HG02943 (cell line): ENCODE data around the gene TSHZ1.

Experiments used
- ATAC-seq: cut with Tn5 transposase; IDR thresholded peaks from one replicate; pipeline ENCODE4 v1.9.1; 2021; ENCODE audit warnings: mild to moderate bottlenecking, low read depth, moderate library complexity; ENCODE audit not compliant: unreplicated experiment

TSHZ1 gene

DNA sequence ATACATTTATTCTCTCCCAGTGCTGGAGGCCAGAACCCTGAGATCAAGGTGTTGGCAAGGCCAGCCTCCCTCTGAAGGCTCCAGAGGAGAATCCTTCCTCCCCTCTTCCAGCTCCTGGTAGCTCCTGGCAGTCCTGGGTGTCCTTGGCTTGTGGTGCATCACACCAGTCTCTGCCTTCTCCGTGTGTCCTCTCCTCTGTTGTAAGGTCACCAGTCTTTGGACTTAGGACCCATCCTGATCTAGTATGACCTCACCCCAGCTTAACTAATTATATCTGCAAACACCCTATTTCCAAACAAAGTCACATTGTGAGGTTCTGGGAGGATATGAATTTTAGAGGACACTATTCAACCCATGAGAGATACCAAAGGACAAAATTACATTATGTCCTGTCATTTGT lies 31.1 kb downstream of the TSHZ1 start:
- no peak for ATAC-seq

DNA sequence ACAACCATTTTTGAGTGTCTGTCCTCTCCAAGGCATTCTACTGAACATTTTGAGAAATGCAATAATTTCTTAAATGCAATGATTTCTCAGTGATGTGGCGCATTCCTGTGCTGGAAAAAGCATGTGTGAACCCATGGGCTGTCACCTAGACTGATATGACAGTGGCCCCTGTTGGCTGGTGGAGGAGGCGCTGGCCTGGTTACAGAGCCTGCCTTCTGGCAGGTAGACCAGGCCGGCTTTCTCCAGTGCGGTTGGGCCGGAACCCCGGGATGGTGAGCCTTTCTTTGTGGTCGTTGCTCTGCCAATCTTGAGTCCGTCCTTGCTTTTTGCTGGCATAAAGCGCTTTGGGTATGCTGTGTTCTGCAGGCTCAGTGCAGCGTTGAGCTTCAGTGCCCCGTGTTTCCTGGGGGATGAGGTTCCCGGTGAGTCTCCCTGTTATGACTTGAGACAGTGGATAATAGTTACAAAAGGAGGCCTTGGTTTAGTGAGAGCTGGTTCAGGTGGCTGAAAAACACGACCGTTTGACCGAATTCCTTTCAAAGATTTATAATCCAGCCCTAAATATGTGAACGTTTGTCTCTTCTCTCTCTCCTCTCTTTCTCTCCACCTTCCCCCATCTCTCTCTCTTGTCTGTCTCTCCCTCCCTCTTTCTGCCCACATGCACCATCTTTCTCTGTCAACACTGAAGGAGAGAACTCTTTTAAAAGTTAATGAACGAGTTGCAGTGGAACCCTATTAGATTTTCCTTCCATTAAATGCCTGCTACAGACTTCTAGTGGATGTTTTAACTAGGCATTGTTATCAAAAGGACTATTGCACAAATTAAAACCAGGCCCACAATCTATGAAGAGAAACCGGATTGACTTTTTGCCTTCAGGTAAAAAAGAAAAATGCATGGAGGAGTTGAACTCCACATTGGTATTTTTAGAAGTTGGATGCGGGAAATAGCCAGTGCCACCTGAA lies 34.0 kb downstream of the TSHZ1 start:
- no peak for ATAC-seq

DNA sequence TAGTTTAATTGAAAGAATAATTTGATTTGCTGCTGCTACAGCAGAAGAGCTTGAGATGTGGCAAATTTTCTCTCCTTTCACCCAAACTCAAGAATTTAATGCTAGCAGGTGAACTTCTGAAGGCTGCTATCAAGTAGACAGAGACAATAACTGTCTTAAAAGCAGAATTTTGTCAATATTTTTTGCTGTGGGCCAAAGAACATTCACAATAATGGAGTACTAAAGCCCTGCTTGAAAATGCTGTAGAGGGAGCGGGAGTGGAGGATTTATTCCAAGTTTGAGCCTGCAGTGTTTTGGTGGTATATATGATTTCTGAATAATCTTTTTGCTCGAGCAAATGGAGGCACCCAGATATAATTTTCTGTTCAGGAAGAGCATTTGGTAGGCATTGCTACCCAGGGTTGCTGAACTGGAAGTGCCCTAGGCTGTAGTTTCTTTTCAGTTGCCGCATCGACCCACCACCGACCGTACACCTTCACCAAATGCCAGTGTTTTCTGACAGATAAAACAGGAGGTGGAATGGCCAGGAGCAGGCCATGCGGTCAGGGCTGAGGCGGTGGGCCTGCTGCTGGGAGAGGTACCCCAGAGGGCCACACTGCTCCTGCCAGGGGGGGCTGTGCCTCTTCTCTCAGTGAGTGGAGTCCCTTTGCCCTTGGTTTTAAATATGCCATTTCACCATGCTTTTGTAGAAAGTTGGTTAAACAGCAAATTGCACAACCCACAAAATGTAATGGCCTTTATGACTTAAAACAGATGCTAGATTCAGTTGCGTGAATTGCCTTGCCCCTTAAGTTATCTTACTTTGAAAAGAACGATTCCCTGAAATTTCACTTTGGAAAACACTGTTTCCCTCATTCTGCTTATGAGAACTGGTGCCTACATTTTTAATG lies 36.4 kb downstream of the TSHZ1 start:
- no peak for ATAC-seq

DNA sequence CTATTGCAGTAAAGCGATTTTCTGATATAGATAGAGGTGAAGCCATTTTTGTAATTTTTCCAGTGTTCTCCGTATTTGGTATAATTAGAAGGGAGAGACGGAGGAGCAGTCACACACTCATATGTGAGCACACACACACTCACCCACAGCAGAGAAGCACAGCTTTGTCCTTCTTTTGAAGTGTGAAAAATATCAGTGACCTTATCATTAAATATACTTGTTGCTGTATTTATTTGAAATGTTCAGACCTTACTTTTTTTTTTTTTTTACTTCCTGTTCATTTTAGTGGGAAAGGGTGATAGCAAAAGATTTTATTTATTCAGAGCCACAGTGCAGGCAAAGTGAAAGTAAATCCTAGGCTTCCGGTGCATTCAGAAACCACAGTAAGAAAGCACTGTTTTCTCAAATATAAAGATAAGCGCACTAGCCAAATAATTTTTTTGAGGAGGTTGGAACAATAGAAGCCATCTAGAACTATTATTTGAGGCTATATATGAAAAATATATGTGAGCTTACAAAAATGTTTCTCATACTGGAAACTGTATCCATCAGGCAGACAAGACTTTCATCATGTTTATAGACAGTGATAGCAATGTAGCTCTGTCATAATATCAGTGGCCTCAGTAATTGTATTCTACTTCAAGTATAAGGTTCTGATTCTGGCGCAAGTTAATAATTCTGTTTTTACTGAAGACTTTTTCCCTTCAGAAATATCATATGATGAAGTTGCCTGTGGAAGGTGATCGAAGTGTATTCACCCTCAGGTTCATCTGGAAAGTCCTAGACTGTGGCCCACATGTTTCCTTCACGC lies 37.2 kb downstream of the TSHZ1 start:
- ATAC-seq, result no peak

DNA sequence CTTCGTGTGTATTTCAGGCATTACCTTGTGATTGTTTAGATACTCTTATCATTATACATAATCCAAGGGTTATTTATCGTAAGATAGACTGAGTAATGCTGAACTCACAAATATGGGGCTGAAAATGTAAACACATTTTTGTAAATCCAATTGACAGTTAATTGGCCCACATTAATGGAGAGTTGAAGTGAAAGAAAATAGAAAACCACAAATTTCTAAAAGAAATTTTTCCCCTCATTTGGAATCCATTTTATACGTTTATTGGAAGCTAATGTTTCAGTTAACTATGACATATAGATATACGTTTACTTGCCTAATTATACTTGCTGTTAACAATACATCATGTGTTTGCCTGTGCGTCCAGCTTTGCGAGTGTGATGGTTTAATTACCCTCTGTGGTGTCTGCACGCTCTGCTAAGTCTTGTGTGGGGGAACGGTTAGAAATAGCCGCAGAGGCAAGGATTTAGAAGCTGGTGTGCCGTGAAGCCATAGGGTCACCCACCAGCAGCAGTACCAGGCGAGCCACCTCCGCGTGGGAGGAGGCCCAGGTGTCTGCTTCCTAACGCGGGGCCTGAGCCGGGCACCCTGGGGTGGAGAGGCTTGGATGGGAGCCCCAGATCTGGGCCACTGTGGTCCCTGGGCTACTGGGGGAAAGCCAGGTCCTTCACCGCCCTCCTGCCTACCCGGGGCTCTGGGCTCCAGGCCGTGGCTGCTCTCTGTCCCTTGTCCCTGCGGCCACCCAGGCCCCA lies 38.0 kb downstream of the TSHZ1 start:
- ATAC-seq, result no peak

DNA sequence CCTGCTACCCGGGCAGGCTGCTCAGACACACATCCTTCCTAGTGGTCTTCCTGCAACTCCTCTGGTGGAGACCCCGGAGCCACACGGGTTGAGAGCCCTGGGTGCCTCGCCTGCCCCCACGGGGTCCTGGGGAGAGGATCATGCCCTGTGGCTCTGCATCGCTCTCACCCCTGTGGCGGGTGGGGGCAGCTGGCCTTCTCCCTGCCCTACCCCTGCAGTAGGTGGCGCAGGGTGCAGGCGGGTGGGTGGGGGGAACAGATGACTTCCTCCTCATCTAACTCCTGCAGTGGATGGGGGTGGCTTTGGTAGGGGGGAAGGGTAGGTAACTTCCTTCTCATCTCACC lies 38.5 kb downstream of the TSHZ1 start:
- no peak for ATAC-seq

DNA sequence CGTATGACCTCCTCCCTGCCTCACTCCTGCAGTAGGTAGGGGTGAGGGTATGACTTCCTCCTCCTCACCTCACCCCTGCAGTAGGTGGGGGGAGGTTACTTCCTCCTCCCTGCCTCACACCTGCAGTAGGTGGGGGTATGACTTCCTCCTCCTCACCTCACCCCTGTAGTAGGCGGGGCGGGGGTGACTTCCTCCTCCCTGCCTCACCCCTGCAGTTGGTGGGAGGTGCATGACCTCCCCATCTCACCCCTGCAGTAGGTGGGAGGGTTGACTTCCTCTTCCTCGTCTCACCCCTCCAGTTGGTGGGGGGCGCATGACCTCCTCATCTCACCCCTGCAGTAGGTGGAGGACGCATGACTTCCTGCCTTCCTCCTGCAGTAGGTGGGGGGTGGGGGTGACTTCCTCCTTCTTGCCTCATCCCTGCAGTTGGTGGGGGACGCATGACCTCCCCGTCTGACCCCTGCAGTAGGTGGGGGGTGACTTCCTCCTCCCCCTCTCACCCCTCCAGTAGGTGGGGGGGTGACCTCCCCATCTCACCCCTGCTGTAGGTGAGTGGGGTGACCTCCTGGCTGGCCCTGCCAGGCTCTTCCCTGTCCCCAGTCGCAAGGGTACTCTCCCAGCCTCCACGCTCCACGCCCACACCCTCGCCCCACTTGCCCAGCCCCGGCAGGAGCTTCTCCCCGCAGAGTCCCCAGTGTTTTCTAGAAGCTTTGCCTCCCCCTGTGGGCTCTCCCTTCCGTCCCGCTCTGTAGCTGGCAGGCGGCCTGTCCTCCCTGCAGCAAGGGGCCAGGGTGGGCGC lies 39.3 kb downstream of the TSHZ1 start:
- ATAC-seq, result no peak

DNA sequence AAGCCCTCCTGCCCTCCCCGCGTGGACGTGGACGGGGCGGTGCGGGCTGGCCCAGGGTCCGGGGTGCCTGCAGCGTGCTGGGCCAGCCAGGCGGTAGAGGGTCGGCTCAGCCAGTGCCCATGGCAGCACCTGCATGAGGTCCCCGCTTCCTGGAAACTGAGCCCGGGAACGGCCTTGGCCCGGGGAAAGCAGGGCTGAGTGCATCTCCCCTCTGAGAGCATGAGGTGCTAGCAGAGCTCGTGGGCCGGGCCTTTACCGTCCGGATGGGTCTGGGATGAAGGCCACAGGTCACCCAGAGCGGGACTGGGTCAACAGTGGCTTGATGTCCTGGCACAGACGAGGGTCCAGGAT lies 39.8 kb downstream of the TSHZ1 start:
- no peak for ATAC-seq

DNA sequence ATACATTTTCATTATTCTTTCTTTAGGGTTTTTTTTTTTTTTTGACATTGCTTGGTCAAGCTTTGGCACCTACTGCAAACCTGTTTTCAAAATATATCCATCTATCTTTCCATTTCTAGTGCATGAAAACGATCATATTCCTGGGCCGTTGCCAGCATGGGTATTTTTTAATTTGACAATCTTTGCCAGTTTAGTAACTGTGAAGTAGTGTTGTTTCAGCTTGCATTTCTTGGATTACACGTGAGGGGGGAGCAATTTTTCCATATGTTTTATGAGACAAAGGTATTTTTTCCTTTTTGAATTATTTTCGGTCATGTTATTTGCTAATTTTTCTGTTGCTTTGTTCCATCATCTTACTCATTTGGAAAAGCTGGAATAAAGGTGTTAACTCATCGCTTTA lies 40.9 kb downstream of the TSHZ1 start:
- ATAC-seq, result no peak

DNA sequence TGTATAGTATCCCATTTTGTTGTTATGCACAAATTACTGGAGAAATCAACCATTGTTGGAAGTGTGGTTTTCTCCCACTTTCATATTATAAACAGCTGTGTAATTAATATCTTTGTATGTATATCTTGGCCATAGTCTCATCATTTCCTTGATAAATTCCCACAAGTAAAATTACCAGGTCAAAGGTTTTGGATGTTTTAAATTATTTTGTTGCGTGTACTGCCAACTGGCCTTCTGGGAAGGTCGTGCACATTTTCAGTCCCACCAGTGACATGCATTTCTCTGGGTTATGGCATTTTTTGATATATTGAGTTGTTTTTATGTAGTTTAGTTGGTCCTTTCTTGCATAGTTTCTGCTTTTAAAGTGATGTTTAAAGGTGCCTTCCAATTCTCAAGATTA lies 41.5 kb downstream of the TSHZ1 start:
- no peak for ATAC-seq

DNA sequence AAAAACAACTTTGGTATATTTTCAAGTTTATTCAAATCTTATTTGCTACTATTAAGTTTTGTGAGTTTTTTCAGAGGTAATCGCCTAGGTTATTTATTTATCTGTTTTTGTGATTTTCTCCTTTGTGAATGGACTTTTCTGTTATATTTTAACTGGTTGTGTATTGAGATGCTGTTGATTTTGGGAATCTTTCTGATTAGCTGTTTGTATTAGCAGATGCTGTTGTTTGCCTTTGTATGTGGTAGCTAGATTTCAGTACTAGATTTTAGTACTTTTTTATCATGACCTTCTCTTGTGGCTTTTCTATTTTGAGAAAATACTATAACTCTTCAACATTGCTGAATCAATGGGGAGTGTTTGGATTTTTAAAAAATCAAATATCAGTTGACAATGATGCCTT lies 42.4 kb downstream of the TSHZ1 start:
- no peak for ATAC-seq

DNA sequence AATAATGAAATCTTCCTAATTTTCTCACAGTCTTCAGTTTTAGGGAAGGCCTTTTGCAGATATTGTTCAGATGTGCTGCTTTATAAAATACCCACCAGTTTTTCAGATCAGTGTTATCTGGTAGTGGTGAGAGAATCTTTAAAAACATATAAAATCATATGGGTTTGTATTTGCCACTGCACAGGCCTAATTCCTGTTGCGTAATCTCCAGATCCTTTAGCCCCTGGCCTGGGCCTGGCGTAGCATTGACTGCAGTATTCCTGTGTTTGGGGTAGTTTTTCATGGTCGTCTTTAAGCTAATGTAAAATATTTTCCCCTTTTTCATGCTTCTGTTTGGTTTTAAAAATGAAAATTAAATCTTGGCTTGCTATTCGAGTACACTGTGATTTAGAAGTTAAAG lies 43.2 kb downstream of the TSHZ1 start:
- ATAC-seq, result no peak

DNA sequence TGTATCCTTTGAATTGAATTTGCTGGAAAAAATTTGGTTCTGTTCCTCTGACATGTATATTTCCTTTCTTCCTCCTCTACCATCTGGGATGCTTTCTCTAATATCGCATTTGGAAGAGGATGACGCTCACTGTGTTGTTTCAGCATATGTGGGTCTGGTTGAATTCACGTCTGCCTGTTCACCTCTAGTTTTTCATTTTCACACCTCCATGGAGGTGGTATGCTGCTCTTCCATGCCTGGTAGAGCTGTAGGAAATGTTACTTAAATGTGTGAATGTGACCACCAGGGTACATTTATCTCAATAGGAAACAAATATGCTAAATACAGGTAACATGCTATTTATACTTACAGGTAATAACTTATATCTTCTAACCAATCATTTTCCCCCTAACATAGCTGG lies 44.5 kb downstream of the TSHZ1 start:
- ATAC-seq, result no peak

DNA sequence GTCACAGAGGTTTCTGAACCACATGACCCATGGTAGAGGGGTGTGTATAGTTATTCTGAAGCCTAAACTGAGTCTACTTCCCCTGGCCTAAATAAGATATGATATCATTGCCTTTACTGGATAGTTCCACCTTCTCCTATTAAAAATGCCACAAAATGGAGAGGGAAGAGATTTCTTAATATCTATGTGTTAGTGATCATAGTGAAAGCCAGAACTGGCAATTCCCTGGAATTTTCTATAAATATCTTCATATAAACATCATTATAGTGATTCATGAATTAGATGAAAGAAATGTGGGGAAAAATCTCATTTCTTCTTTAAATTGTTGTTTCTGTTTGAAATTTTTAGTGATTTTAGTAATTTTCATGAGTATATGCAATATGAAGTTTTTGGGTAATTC lies 45.8 kb downstream of the TSHZ1 start:
- ATAC-seq, result no peak

DNA sequence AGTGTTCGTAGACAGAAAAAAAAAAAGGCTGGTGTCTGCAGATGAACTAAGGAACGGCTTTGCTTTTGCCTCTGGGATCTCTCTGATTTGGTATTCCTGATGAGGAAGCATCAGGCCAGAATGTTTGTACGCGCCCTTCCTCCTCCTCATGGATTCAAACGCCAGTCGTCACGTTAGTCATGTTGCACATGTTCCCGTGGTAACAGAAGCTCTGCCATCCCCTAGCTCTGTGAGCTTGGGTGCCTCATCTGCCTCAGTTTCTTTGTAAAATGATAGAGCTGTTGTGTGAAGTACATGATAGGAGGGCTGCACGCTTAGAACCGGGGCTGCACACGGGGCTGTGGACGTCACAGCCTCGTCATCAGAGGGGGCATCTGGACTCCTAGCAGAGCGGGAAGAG lies 47.0 kb downstream of the TSHZ1 start:
- ATAC-seq, result no peak

DNA sequence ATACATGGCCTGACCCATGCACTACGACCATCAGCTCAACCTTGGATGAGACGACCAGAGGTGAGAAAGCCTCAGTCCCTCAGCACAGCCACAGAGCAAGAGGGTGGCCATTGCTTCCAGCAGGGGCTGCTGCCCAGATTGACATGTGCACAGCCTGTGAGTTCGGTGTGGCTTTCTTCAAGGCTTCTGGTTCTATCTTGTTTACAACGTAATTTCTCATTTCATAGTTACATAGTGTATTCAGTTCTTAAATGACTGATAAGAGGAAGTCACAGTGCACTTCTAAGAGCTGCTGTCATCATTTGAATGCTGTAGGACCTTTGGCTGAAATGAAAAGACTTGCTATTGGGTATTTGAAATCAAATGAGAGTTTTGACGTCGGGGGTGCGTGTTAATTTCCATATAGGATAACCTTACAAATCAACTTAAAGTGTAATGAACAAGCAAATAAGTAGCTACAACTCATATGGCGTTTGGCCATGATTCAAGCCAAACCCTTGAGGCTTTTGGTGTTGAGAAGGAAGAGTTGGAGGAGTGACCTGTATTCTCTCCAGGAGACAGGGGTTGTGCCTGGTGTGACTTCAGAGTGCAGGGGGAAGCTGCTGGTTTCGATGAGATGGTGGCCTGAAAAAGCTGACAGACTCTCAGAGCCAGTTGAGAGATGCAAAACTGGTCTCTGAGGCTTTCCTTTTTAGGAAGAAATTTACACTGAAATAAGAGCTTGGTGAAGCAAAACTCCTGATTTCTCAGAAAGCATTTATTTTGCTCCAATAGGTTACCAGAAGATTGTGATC lies 51.0 kb downstream of the TSHZ1 start:
- ATAC-seq, result peak; percentile 93

DNA sequence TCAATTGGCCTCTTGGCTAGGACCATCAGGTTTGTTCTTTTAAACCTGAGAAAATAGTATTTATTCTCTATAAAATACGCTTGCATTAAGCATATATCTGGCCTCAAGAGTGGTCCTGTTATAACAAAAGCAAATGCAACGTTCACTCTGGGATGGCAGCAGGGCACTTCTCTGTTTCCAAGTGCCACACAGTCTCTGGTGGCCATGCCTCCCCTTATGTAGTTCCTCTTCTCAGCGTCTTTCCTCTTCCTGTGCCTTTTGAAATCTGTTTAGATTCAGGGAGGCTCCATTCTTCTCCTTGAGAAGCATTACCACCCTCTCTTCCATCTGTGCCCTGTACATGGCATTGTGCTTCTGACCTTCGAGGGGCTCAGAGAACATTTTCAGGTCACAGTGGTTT lies 51.9 kb downstream of the TSHZ1 start:
- no peak for ATAC-seq

DNA sequence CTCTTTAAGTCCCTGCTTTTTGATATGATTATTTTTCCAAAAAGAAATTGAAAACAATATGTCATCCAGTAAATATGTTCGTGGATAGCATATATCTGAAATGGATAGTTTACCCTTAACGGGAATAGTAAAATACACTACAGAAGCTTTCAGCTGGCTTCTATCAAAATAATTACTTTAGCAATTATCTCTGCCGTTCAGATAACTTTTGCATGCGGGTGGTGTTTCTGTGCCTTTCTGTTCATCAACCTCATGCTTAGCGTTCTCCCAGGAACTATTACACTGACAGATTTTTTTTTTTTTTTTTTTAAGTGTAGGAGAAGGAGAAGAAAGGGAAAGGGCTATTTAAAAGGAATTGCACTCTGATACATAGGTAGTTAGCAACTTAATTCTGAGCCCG lies 53.6 kb downstream of the TSHZ1 start:
- ATAC-seq, result no peak
